Tibial nerve (tissue), 4 donors: ENCODE measurements around the gene SLC40A1.

Source experiments
- CTCF ChIP-seq, 5 experiments: fragments of 200-600 bp in 3 of 5; fragments of 450-650 bp in 2 of 5; sonication (generic) in 3 of 5; IDR thresholded peaks; one replicate each; pipeline ENCODE4 v1.5.1; 2016 to 2019; ENCODE audit warnings: antibody characterized with exemption in 5 of 5, mild to moderate bottlenecking in 3 of 5, moderate library complexity in 2 of 5
- EP300 ChIP-seq, 2 donors: sonication (generic); formaldehyde crosslinking; IDR thresholded peaks; one replicate each; pipeline ENCODE4 v1.6.1; 2017; ENCODE audit warnings: antibody characterized with exemption in 2 of 2, mild to moderate bottlenecking in 1 of 2

- TF ChIP-seq EP300 (IDR thresholded peaks at IDR 0.05), result no peak
- no peak for TF ChIP-seq CTCF (IDR thresholded peaks at IDR 0.05)
Measured at GRCh38 chr2:189552991-189553404, 27.6 kb downstream of the SLC40A1 start.
